Activated naive CD4-positive, alpha-beta T cell treated with Interleukin-2 at 50 U/mL for 16 hours (primary cell): ENCODE measurements around the gene TOGARAM2.
"Not testable (repeated sequence)": the region's sequence is repeated elsewhere in the genome, so short reads cannot be mapped to it uniquely, and the experiment has no call there.

Experiments used
- DNase-seq: peaks from one replicate; pipeline ENCODE4 v3.0.0-alpha.2; 2020

The TOGARAM2 gene

DNA sequence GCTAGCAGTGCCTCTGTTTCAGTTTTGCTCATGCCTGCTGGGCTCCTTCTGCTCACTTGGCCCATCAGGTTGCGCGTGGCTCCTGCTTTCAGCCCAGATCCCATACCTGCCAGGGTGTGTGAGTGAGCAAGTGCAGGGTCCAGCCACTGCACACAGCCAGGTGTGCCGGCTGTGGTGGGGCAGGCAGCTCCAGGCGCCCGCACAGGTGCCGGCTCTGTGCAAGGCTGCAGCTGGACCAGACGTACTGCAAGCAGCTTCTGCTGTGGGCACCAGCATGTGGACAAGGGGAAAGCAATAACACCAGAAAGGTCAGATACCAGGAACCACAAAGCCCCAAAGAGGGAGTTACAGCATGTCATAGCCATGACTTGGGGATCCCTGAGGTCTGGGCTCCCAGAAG, 98.8 kb downstream of the TOGARAM2 start:
- no peak for DNase-seq

DNA sequence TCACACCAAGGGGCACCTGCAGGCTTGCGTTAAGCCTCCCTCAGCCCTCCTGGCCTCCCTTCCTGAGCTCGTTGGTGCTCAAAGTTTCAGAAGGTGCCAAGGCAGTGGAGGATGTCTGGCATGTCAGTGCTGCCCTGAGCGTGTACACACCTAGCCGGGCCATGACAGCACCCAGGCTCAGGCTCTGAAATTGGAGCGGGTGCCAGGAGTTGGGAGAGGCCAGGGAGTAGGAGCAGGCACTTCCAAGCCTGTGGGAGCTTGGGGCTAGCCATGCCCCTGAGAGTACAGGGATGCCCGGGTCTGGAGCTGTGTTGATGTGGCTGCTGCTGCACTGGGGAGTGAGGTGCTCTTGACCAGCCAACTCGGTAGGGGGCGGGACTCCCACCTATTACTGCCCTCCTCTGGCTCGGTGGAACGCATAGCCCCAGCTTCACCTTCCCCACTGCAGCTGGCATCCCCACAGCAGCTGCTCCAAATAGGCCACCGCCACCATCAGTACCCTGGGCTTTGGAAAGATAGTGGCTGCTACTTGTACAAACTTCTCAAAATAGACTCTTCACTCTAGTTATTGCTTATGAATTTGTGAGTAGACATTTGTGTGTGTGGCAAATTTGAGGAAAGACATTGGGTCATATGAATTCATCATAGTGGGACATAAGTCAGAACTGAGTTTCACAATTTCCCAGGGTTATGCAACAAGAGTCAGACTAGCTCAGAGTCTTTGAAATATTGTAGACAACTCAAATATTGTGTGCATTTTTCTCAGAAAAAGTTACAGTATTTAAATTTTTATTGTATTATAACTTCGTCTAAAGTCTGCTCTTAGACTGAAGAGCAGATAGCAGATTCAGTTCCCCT, 100.0 kb downstream of the TOGARAM2 start:
- DNase-seq = no peak

GRCh38 chr2:29082804-29083495, 101.9 kb downstream of the TOGARAM2 start:
- DNase-seq = no peak

- DNase-seq = no peak
These were observed 103.5 kb downstream of the TOGARAM2 start for GRCh38 chr2:29084554-29084953.

DNA sequence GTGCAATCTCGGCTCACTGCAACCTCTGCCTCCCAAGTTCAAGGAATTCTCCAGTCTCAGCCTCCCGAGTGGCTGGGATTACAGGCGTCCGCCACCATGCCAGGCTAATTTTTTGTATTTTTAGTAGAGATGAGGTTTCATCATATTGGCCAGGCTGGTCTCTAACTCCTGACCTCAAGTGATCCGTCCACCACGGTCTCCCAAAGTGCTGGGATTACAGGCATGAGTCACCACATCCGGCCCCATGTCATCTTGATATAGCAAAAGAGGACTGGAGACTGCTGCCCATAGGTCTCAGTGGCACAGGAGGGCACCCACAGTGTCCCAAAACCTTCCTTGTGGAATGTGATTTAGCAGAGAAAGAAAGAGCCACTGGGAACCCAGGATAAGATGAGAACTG, 109.2 kb downstream of the TOGARAM2 start:
- DNase-seq = not testable (repeated sequence)

DNA sequence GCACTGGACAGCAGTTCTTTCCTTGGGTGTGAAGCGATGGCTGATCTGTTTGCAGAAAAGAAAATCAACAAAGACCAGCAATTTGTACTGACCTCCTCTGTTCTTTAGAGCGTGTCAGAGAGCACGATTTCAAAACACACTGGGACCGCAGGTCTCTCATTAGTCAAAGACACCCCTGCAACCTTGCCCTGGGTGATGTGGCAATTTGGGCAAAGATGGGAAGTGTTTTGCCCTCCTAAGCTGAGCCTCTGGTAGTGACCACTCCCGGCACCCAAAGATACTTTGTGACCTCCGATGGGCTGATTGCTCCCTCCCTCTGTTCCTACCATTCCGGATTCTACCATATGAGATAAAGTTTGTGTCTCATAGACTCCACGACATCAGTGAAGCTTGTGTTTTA, 115.9 kb downstream of the TOGARAM2 start:
- no peak for DNase-seq

- no peak for DNase-seq
These were observed 116.5 kb downstream of the TOGARAM2 start for GRCh38 chr2:29097569-29097968.

DNA sequence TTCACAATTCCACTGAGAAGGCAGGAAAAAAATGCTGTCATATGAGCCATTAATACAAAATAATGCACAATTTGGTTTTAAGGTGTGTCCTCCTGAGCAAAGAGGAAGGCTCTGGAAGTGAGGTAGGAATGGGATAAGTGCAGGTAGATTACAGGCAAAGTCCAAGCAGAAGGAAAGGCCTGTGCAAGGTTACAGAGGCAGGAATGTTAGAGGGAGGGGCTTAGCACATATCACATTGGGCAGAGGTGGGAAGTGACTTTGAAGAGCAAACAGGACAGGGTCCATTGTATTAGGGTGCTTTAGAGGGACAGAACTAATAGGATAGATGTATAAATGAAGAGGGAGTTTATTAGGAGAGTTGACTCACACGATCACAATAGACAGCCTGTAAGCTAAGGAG, 119.5 kb downstream of the TOGARAM2 start:
- no peak for DNase-seq
